MCF 10A (cell line): Measurements from ENCODE around the gene RGS14. TPM values are rescaled to one million over a fixed set of nuclear protein-coding genes. Genes with fewer than 3 reads are reported as not detected.
"Not testable (repeated sequence)": the region's sequence is repeated elsewhere in the genome, so short reads cannot be mapped to it uniquely, and the experiment has no call there.

Experiments used
- BruUV-seq: library from RNA; stranded (reverse); fragments of 400-500 nt; replicated peaks from 2 replicates; lab custom pipeline; 2021; lab: Mats Ljungman, UMichigan
- CTCF ChIA-PET: fragments of 300-600 bp; sonication (Branson Sonifier 250); formaldehyde crosslinking; extraction: SDS; loops from one replicate; lab custom pipeline; 2021; ENCODE audit warnings: antibody characterized with exemption, inconsistent platforms; lab: Yijun Ruan, JAX
- POLR2A ChIA-PET: fragments of 300-600, 350-650 bp; sonication (Branson Sonifier 250); formaldehyde crosslinking; extraction: SDS; loops from one replicate; lab custom pipeline; 2020; ENCODE audit warnings: antibody characterized with exemption, inconsistent platforms; lab: Yijun Ruan, JAX
- DNase-seq: peaks from one replicate; pipeline ENCODE4 v3.0.0-alpha.2; 2018; ENCODE audit not compliant: unreplicated experiment
- H3K27ac Mint-ChIP-seq: one replicate; pipeline ENCODE4 v1.8.0; 2022; ENCODE audit warnings: mild to moderate bottlenecking, low read depth, mixed read lengths; ENCODE audit not compliant: unreplicated experiment
- H3K27me3 Mint-ChIP-seq: one replicate; pipeline ENCODE4 v1.8.0; 2022; ENCODE audit warnings: mixed read lengths; ENCODE audit not compliant: insufficient read depth, unreplicated experiment
- H3K36me3 Mint-ChIP-seq: one replicate; pipeline ENCODE4 v1.8.0; 2022; ENCODE audit warnings: mild to moderate bottlenecking, moderate library complexity, mixed read lengths; ENCODE audit not compliant: insufficient read depth, unreplicated experiment
- H3K4me1 Mint-ChIP-seq: one replicate; pipeline ENCODE4 v1.8.0; 2022; ENCODE audit warnings: mixed read lengths; ENCODE audit not compliant: insufficient read depth, unreplicated experiment
- H3K4me3 Mint-ChIP-seq: one replicate; pipeline ENCODE4 v1.8.0; 2022; ENCODE audit warnings: mild to moderate bottlenecking, moderate library complexity, mixed read lengths; ENCODE audit not compliant: unreplicated experiment
- H3K9me3 Mint-ChIP-seq: one replicate; pipeline ENCODE4 v1.8.0; 2022; ENCODE audit warnings: mixed read lengths; ENCODE audit not compliant: unreplicated experiment
- intact Hi-C: fragments of 100-400 bp; cut with micrococcal nuclease; formaldehyde crosslinking; loops from 2 replicates; pipeline ENCODE4 v1.14.1; 2022
- total RNA-seq: library from RNA; stranded (reverse); gene quantifications from 2 replicates; pipeline ENCODE4 v1.2.3, GENCODE V29; 2022
- TF ChIP-seq, protein P1 (sequence below): fragments of 200-600 bp; IDR thresholded peaks from one replicate; pipeline ENCODE4 v1.8.0; 2022; ENCODE audit warnings: antibody characterized with exemption, mild to moderate bottlenecking; ENCODE audit not compliant: unreplicated experiment

Gene RGS14
- total RNA-seq, 1 experiment from 2014 or later: 7.8 TPM

DNA sequence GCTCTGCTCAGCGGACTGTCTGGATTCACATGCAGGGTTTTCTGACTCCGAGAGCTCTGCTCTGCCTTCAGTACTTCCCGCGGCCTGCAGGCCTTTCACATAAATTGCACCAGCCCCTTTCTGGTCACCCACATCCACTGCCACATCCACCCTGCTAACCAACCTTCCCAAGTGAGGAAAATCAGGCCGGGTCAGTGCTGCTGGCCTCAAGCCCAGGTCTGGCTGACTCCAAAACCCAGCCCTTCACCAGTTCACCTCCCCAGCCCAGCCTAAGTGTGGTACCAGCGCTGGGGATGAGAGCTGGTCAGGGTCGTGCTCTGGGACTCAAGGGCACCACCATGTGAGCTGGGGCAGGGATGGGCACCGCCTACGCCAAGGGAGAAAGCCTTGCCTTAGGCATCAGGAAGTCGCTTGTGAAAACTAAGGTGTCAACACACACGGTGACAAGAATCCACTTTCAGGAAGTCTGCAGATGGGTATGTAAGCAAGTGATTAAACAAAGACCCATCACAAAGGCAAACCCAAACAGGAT is 18.6 kb upstream of the RGS14 start:
- CTCF ChIA-PET: interaction anchor here (0.6 to 1.4 kb wide), 3 partner anchors 11 to 52 kb away, joined by 3 read pairs; no protein-coding TSS in a partner anchor

DNA sequence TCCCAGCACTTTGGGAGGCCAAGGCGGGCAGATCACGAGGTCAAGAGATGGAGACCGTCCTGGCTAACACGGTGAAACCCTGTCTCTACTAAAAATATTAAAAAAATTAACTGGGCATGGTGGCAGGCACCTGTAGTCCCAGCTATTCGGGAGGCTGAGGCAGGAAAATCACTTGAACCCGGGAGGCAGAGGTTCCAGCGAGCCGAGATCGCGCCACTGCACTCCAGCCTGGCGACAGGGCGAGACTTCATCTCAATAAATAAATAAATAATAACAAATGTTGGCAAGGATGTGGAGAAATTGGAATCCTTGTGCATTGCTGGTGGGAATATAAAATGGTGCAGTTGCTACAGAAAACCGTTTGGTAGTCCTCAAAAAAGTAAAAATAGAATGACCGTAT is 14.7 kb upstream of the RGS14 start:
- H3K27me3 Mint-ChIP-seq, H3K27ac Mint-ChIP-seq, BruUV-seq, H3K9me3 Mint-ChIP-seq, DNase-seq, intact Hi-C loops, POLR2A ChIA-PET, H3K4me3 Mint-ChIP-seq: not testable (repeated sequence)
- CTCF ChIA-PET: interaction anchor here (1.3 kb wide), 1 partner anchor 28 kb away, joined by 10 read pairs; no protein-coding TSS in a partner anchor
- H3K36me3 Mint-ChIP-seq: peaks cover 68% of the 10 kb centered on the region
- peaks cover 23% of the 10 kb centered on the region for H3K4me1 Mint-ChIP-seq

More for the DNA sequence above, 18.6 kb upstream of the RGS14 start:
- Mint-ChIP-seq H3K27ac (peak overlapping the region; percentile 36), H3K36me3 (peaks cover 65% of the 10 kb centered on the region), H3K4me3 (no peak overlapping the region), H3K27me3 (no peaks in the 10 kb centered on the region), H3K9me3 (no peaks in the 10 kb centered on the region), H3K4me1 (peaks cover 13% of the 10 kb centered on the region)
- POLR2A ChIA-PET: interaction anchor here (0.6 kb wide), 1 partner anchor 441 kb away, joined by 3 read pairs; no protein-coding TSS in a partner anchor
- intact Hi-C loops: no loop called here
- no TSS peak for BruUV-seq
- TF ChIP-seq, protein P1, sequence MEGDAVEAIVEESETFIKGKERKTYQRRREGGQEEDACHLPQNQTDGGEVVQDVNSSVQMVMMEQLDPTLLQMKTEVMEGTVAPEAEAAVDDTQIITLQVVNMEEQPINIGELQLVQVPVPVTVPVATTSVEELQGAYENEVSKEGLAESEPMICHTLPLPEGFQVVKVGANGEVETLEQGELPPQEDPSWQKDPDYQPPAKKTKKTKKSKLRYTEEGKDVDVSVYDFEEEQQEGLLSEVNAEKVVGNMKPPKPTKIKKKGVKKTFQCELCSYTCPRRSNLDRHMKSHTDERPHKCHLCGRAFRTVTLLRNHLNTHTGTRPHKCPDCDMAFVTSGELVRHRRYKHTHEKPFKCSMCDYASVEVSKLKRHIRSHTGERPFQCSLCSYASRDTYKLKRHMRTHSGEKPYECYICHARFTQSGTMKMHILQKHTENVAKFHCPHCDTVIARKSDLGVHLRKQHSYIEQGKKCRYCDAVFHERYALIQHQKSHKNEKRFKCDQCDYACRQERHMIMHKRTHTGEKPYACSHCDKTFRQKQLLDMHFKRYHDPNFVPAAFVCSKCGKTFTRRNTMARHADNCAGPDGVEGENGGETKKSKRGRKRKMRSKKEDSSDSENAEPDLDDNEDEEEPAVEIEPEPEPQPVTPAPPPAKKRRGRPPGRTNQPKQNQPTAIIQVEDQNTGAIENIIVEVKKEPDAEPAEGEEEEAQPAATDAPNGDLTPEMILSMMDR: no peak
- DNase-seq: no peak

DNA sequence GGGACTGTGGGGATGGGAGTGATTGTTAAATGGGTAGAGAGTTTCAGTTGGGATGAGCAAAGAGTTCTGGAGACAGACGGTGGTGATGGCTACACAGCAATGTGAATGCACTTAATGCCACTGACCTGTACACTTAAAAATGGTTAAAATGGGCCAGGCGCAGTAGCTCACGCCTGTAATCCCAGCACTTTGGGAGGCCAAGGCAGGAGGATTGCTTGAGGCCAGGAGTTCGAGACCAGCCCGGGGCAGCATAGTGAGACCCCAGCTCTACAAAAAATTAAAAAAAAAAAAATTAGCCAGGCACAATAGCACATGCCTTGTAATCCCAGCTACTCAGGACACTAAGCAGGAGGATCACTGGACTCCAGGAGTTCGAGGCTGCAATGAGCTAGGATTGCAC is 13.9 kb upstream of the RGS14 start:
- DNase-seq: no peak
- Mint-ChIP-seq H3K27me3 (no peaks in the 10 kb centered on the region), H3K9me3 (no peaks in the 10 kb centered on the region), H3K27ac (no peak overlapping the region), H3K4me1 (peaks cover 23% of the 10 kb centered on the region), H3K36me3 (peaks cover 68% of the 10 kb centered on the region), H3K4me3 (no peak overlapping the region)
- intact Hi-C loops: no loop called here
- ChIA-PET CTCF (interaction anchor here (0.6 to 0.8 kb wide), 2 partner anchors 13 to 26 kb away, joined by 3 read pairs; no protein-coding TSS in a partner anchor), POLR2A (interaction anchor here (0.6 kb wide), 1 partner anchor 31 kb away, joined by 3 read pairs; no protein-coding TSS in a partner anchor)
- no TSS peak for BruUV-seq
- TF ChIP-seq, protein P1: no peak

DNA sequence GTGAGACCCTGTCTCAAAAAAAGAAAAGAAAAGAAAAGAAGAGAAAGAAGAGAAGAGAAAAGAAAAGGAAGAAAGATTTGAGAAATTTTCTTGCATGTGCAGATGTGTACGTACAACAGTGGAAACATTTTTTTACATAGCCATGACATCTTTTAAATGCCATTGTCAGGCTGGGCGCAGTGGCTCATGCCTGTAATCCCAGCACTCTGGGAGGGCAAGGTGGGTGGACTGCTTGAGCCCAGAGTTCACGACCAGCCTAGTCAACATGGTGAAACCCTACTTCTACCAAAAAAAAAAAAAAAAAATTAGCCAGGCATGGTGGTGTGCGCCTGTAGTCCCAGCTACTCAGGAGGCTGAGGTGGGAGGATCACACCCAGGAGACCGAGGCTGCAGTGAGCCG is 12.8 kb upstream of the RGS14 start:
- no TSS peak for BruUV-seq
- DNase-seq: no peak
- intact Hi-C loops: no loop called here
- ChIA-PET CTCF (interaction anchor here (0.7 to 2.9 kb wide), 4 partner anchors 35 to 57 kb away, joined by 3 to 11 read pairs (median 4); partner anchors contain the start of gene SLC34A1), POLR2A (interaction anchor here (1.1 kb wide), 1 partner anchor 74 kb away, joined by 3 read pairs; no protein-coding TSS in a partner anchor)
- TF ChIP-seq, protein P1: no peak
- Mint-ChIP-seq H3K36me3 (peaks cover 60% of the 10 kb centered on the region), H3K4me1 (peaks cover 27% of the 10 kb centered on the region), H3K27ac (no peak overlapping the region), H3K4me3 (no peak overlapping the region), H3K9me3 (no peaks in the 10 kb centered on the region), H3K27me3 (no peaks in the 10 kb centered on the region)
